WTC11 (cell line): ENCODE measurements around the gene ZNF565. TPM values are rescaled to one million over a fixed set of nuclear protein-coding genes. Genes with fewer than 3 reads are reported as not detected.
"Not testable (repeated sequence)": the region's sequence is repeated elsewhere in the genome, so short reads cannot be mapped to it uniquely, and the experiment has no call there.

Experiments
- ATAC-seq: fragments of 200-7000 bp; cut with Tn5 transposase; 2 replicates; pipeline ENCODE4 v1.10.0; 2021; ENCODE audit warnings: mild to moderate bottlenecking, moderate library complexity
- CTCF ChIA-PET: fragments of 300-600 bp; sonication (Branson Sonifier 250); formaldehyde crosslinking; loops from one replicate; lab custom pipeline; 2021; ENCODE audit warnings: antibody characterized with exemption; lab: Charles Lee
- POLR2A ChIA-PET: fragments of 350-600 bp; sonication (Branson Sonifier 250); formaldehyde crosslinking; loops from one replicate; lab custom pipeline; 2021; ENCODE audit warnings: antibody characterized with exemption; lab: Charles Lee
- DNase-seq: peaks from one replicate; pipeline ENCODE4 v3.0.0; 2021; ENCODE audit warnings: low spot score
- H3K27ac Mint-ChIP-seq: 2 replicates; pipeline ENCODE4 v1.8.0; 2021; ENCODE audit warnings: mixed read lengths
- H3K27me3 Mint-ChIP-seq: 2 replicates; pipeline ENCODE4 v1.8.0; 2021; ENCODE audit warnings: low read depth, mild to moderate bottlenecking, moderate library complexity, mixed read lengths
- H3K36me3 Mint-ChIP-seq: 2 replicates; pipeline ENCODE4 v1.8.0; 2021; ENCODE audit warnings: mixed read lengths
- H3K4me1 Mint-ChIP-seq: 2 replicates; pipeline ENCODE4 v1.8.0; 2022; ENCODE audit warnings: mixed read lengths
- H3K4me3 Mint-ChIP-seq: 2 replicates; pipeline ENCODE4 v1.8.0; 2021; ENCODE audit warnings: mild to moderate bottlenecking, moderate library complexity, mixed read lengths
- H3K9me3 Mint-ChIP-seq: 2 replicates; pipeline ENCODE4 v1.8.0; 2021; ENCODE audit warnings: mixed read lengths
- ATF1 ChIP-seq: sonication (generic); formaldehyde crosslinking; IDR thresholded peaks from 2 replicates; pipeline ENCODE4 v1.8.1; 2023; ENCODE audit warnings: mild to moderate bottlenecking, moderate library complexity, missing genetic modification reagents
- FOXK1 ChIP-seq: sonication (generic); formaldehyde crosslinking; IDR thresholded peaks from 2 replicates; pipeline ENCODE4 v1.8.0; 2022; ENCODE audit warnings: mild to moderate bottlenecking, moderate library complexity, missing genetic modification reagents
- FOXP4 ChIP-seq: sonication (generic); formaldehyde crosslinking; IDR thresholded peaks from 2 replicates; pipeline ENCODE4 v1.8.0; 2022; ENCODE audit warnings: mild to moderate bottlenecking, missing genetic modification reagents
- IRF1 ChIP-seq: sonication (generic); formaldehyde crosslinking; IDR thresholded peaks from 2 replicates; pipeline ENCODE4 v1.8.0; 2023; ENCODE audit warnings: missing genetic modification reagents
- MYBL2 ChIP-seq: sonication (generic); formaldehyde crosslinking; IDR thresholded peaks from 2 replicates; pipeline ENCODE4 v1.8.1; 2023; ENCODE audit warnings: mild to moderate bottlenecking, moderate library complexity, missing genetic modification reagents
- NR1H2 ChIP-seq: sonication (generic); formaldehyde crosslinking; IDR thresholded peaks from 2 replicates; pipeline ENCODE4 v1.9.0; 2021; ENCODE audit warnings: mild to moderate bottlenecking, moderate library complexity, missing genetic modification reagents
- PREB ChIP-seq: sonication (generic); formaldehyde crosslinking; IDR thresholded peaks from 2 replicates; pipeline ENCODE4 v1.8.1; 2022; ENCODE audit warnings: mild to moderate bottlenecking, missing genetic modification reagents, moderate library complexity, borderline replicate concordance
- PRRX2 ChIP-seq: fragments of 250-450 bp; sonication (Bioruptor Pico); IDR thresholded peaks from 2 replicates; pipeline ENCODE4 v1.8.0; 2021; ENCODE audit warnings: mild to moderate bottlenecking
- RELA ChIP-seq: sonication (generic); formaldehyde crosslinking; IDR thresholded peaks from 2 replicates; pipeline ENCODE4 v1.8.1; 2022; ENCODE audit warnings: missing genetic modification reagents, mild to moderate bottlenecking, borderline replicate concordance
- SMAD3 ChIP-seq: sonication (generic); formaldehyde crosslinking; IDR thresholded peaks from 2 replicates; pipeline ENCODE4 v1.8.0; 2022; ENCODE audit warnings: missing genetic modification reagents, mild to moderate bottlenecking, borderline replicate concordance
- SMAD4 ChIP-seq: sonication (generic); formaldehyde crosslinking; IDR thresholded peaks from 2 replicates; pipeline ENCODE4 v1.8.0; 2022; ENCODE audit warnings: mild to moderate bottlenecking, missing genetic modification reagents
- ZNF423 ChIP-seq: fragments of 250-450 bp; sonication (Bioruptor Pico); IDR thresholded peaks from 2 replicates; pipeline ENCODE4 v2.1.2; 2022; ENCODE audit warnings: mild to moderate bottlenecking, moderate library complexity
- ZNF532 ChIP-seq: fragments of 250-450 bp; sonication (Bioruptor Pico); IDR thresholded peaks from 2 replicates; pipeline ENCODE4 v1.9.0; 2021; ENCODE audit warnings: mild to moderate bottlenecking, borderline replicate concordance
- total RNA-seq: library from RNA; stranded (reverse); gene quantifications from 3 replicates; pipeline ENCODE4 v1.2.3, GENCODE V29; 2021
- TF ChIP-seq, protein P1 (sequence below): sonication (generic); formaldehyde crosslinking; IDR thresholded peaks from 2 replicates; pipeline ENCODE4 v1.8.0; 2023; ENCODE audit warnings: mild to moderate bottlenecking, missing genetic modification reagents
- TF ChIP-seq, protein P2 (sequence below): sonication (generic); formaldehyde crosslinking; IDR thresholded peaks from 2 replicates; pipeline ENCODE4 v1.8.1; 2022; ENCODE audit warnings: mild to moderate bottlenecking, moderate library complexity, missing genetic modification reagents

The ZNF565 gene
- total RNA-seq, 1 experiment from 2014 or later = 3.0 TPM

DNA sequence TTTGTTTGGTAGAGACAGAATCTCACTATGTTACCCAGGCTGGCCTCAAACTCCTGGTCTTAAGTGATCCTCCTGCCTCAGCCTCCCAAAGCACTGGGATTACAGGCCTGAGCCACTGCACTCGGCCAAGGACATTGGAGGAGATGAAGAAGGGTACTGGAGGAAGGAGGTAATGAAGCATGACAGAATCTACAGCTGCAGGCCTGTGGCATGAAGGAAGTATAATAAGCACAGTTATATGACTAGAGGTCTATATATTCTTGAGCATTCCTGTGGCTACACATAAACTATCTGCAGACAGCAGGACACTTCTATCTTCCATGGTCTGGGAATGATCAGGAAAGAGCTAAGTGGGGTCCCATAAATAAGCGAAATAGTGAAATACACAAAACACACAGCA is 18.2 kb downstream of the ZNF565 start:
- ATAC-seq (no peak), DNase-seq (no peak)
- ChIA-PET CTCF (interaction anchor here (0.9 to 1.3 kb wide), 2 partner anchors 23 to 68 kb away, joined by 3 to 4 read pairs; no protein-coding TSS in a partner anchor), POLR2A (interaction anchor here (0.6 kb wide), 1 partner anchor 1499 kb away, joined by 3 read pairs; no protein-coding TSS in a partner anchor)
- no peaks in the 10 kb centered on the region for H3K9me3 Mint-ChIP-seq
- no peak overlapping the region for H3K27ac Mint-ChIP-seq
- TF ChIP-seq PREB (CRISPR knock-in tag) (no peak), IRF1 (CRISPR knock-in tag) (no peak), FOXK1 (CRISPR knock-in tag) (no peak), NR1H2 (no peak), FOXP4 (CRISPR knock-in tag) (no peak), RELA (CRISPR knock-in tag) (no peak), SMAD4 (CRISPR knock-in tag) (no peak), MYBL2 (CRISPR knock-in tag) (no peak), PRRX2 (no peak), SMAD3 (CRISPR knock-in tag) (no peak), ZNF423 (no peak), ATF1 (CRISPR knock-in tag) (no peak), ZNF532 (CRISPR knock-in tag) (no peak)
- TF ChIP-seq, protein P1, sequence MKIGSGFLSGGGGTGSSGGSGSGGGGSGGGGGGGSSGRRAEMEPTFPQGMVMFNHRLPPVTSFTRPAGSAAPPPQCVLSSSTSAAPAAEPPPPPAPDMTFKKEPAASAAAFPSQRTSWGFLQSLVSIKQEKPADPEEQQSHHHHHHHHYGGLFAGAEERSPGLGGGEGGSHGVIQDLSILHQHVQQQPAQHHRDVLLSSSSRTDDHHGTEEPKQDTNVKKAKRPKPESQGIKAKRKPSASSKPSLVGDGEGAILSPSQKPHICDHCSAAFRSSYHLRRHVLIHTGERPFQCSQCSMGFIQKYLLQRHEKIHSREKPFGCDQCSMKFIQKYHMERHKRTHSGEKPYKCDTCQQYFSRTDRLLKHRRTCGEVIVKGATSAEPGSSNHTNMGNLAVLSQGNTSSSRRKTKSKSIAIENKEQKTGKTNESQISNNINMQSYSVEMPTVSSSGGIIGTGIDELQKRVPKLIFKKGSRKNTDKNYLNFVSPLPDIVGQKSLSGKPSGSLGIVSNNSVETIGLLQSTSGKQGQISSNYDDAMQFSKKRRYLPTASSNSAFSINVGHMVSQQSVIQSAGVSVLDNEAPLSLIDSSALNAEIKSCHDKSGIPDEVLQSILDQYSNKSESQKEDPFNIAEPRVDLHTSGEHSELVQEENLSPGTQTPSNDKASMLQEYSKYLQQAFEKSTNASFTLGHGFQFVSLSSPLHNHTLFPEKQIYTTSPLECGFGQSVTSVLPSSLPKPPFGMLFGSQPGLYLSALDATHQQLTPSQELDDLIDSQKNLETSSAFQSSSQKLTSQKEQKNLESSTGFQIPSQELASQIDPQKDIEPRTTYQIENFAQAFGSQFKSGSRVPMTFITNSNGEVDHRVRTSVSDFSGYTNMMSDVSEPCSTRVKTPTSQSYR (CRISPR knock-in tag) = no peak
- TF ChIP-seq, protein P2, sequence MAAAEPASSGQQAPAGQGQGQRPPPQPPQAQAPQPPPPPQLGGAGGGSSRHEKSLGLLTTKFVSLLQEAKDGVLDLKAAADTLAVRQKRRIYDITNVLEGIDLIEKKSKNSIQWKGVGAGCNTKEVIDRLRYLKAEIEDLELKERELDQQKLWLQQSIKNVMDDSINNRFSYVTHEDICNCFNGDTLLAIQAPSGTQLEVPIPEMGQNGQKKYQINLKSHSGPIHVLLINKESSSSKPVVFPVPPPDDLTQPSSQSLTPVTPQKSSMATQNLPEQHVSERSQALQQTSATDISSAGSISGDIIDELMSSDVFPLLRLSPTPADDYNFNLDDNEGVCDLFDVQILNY (CRISPR knock-in tag) = no peak
- no peaks in the 10 kb centered on the region for H3K36me3 Mint-ChIP-seq
- no peaks in the 10 kb centered on the region for H3K27me3 Mint-ChIP-seq
- H3K4me1 Mint-ChIP-seq = no peaks in the 10 kb centered on the region
- H3K4me3 Mint-ChIP-seq = no peak overlapping the region

DNA sequence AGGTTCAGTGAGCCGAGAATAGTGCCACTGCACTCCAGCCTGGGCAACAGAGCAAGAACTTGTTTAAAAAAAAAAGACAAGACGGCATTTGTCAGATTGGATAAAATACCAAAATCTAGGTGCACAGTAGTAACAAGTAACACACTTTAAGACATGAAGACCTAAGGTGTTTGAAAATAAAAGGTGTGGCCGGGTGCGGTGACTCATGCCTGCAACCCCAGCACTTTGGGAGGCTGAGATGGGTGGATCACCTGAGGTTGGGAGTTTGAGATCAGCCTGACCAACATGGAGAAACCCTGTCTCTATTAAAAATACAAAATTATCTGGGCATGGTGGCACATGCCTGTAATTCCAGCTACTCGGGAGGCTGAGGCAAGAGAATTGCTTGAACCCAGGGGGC is 27.7 kb downstream of the ZNF565 start:
- CTCF ChIA-PET, DNase-seq, H3K27me3 Mint-ChIP-seq, POLR2A ChIA-PET, H3K27ac Mint-ChIP-seq, H3K4me3 Mint-ChIP-seq, H3K36me3 Mint-ChIP-seq, H3K9me3 Mint-ChIP-seq, ATAC-seq: not testable (repeated sequence)
- peaks cover 13% of the 10 kb centered on the region for H3K4me1 Mint-ChIP-seq
